Right atrium auricular region (tissue), 2 donors: ENCODE data around the gene TBC1D16. TPM values are rescaled to one million over a fixed set of nuclear protein-coding genes. Genes with fewer than 3 reads are reported as not detected.

Experiments used
- DNase-seq: peaks from one replicate; pipeline ENCODE4 v3.0.0-alpha.2; 2019; ENCODE audit warnings: low spot score
- H3K27ac ChIP-seq, 2 donors: fragments of 200-600 bp; sonication (generic); 1 replicate in 1 of 2; 2 replicates in 1 of 2; pipeline ENCODE4 v1.5.1; 2016 to 2019
- H3K27me3 ChIP-seq, 2 donors: fragments of 200-600 bp; sonication (generic); one replicate each; pipeline versions ENCODE4 v1.5.1 to v1.6.0; 2017 to 2019
- H3K36me3 ChIP-seq: fragments of 200-600 bp; sonication (generic); one replicate; pipeline ENCODE4 v1.5.1; 2016
- H3K4me1 ChIP-seq, 2 donors: fragments of 200-600 bp; sonication (generic); one replicate each; pipeline versions ENCODE4 v1.5.1 to v1.6.0; 2017 to 2019
- H3K4me3 ChIP-seq, 2 donors: fragments of 200-600 bp; sonication (generic); 1 replicate in 1 of 2; 2 replicates in 1 of 2; pipeline ENCODE4 v1.5.1; 2017 to 2019; ENCODE audit warnings: mild to moderate bottlenecking in 1 of 2, moderate library complexity in 1 of 2
- H3K9me3 ChIP-seq, 2 donors: fragments of 200-600 bp; sonication (generic); one replicate each; pipeline ENCODE4 v1.5.1; 2019
- CTCF ChIP-seq, 2 donors: fragments of 200-600 bp; sonication (generic); IDR thresholded peaks; one replicate each; pipeline ENCODE4 v1.5.1; 2019; ENCODE audit warnings: antibody characterized with exemption in 2 of 2
- total RNA-seq, 2 donors: library from RNA; depleted of rRNA; stranded (reverse); fragments of >200 nt; gene quantifications; one replicate each; pipeline ENCODE4 v1.1.0, GENCODE V29; 2016

TBC1D16 gene
- total RNA-seq, 2 donors from 2014 or later, result 9.8 to 19.4 TPM

- H3K4me1 ChIP-seq, result no peaks in the 10 kb centered on the region
- no peaks in the 10 kb centered on the region for H3K9me3 ChIP-seq
- peaks cover 6% of the 10 kb centered on the region for H3K36me3 ChIP-seq
- DNase-seq, result no peak
- no peak overlapping the region for H3K4me3 ChIP-seq
- H3K27ac ChIP-seq, result no peak overlapping the region
- no peaks in the 10 kb centered on the region for H3K27me3 ChIP-seq
- no peak for TF ChIP-seq CTCF (IDR thresholded peaks at IDR 0.05)
Measured at GRCh38 chr17:80017226-80018010, 18.3 kb downstream of the TBC1D16 start.

- peaks cover 0 to 10% of the 10 kb centered on the region in 2 donors for H3K4me1 ChIP-seq
Measured at GRCh38 chr17:80012765-80013741, 22.6 kb downstream of the TBC1D16 start.

GRCh38 chr17:80011989-80012555, 23.6 kb downstream of the TBC1D16 start:
- no peak for DNase-seq
- no peaks in the 10 kb centered on the region for H3K27me3 ChIP-seq
- H3K4me3 ChIP-seq, result no peak overlapping the region
- no peak for TF ChIP-seq CTCF (IDR thresholded peaks at IDR 0.05)
- H3K36me3 ChIP-seq, result peaks cover 16% of the 10 kb centered on the region
- H3K4me1 ChIP-seq, result peaks cover 0 to 10% of the 10 kb centered on the region in 2 donors
- H3K9me3 ChIP-seq, result no peaks in the 10 kb centered on the region
- no peak overlapping the region for H3K27ac ChIP-seq

More at GRCh38 chr17:80012765-80013741, 22.6 kb downstream of the TBC1D16 start:
- Histone ChIP-seq H3K36me3 (peaks cover 16% of the 10 kb centered on the region), H3K27ac (no peak overlapping the region), H3K4me3 (no peak overlapping the region), H3K27me3 (no peaks in the 10 kb centered on the region), H3K9me3 (no peaks in the 10 kb centered on the region)
- no peak for TF ChIP-seq CTCF (IDR thresholded peaks at IDR 0.05)
- no peak for DNase-seq

GRCh38 chr17:80010283-80010858, 25.3 kb downstream of the TBC1D16 start:
- no peak overlapping the region for H3K4me3 ChIP-seq
- peaks cover 0 to 19% of the 10 kb centered on the region in 2 donors for H3K4me1 ChIP-seq
- no peak for DNase-seq
- TF ChIP-seq CTCF (IDR thresholded peaks at IDR 0.05), result no peak
- H3K27me3 ChIP-seq, result no peaks in the 10 kb centered on the region
- H3K27ac ChIP-seq, result no peak overlapping the region
- H3K9me3 ChIP-seq, result no peaks in the 10 kb centered on the region
- H3K36me3 ChIP-seq, result peaks cover 16% of the 10 kb centered on the region
